CD4-positive, alpha-beta T cell treated with Interleukin-15 for 1 hour (primary cell): ENCODE results near the gene C1QTNF7.

ENCODE experiments used
- DNase-seq: peaks from one replicate; pipeline ENCODE4 v3.0.0-alpha.2; 2020

C1QTNF7 gene

DNA sequence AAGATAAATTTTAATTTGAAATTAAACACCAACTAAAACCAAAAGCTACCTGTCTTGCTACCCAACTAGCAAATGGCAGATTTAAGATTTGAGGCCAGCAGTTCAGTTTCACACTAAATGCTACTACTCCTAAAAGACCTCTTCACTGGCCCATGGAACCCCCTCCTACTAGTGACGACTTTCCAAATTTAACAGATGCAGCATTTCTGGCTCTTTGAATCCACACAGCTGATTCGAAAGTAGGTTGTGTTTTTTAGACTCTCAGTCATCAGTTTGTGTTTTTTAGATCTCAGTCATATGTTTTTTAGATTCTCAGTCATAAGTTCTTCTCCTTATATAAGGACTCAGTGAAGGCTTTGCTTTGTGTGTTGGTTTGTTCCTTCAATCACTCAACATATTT is 30.8 kb downstream of the C1QTNF7 start:
- DNase-seq = no peak

DNA sequence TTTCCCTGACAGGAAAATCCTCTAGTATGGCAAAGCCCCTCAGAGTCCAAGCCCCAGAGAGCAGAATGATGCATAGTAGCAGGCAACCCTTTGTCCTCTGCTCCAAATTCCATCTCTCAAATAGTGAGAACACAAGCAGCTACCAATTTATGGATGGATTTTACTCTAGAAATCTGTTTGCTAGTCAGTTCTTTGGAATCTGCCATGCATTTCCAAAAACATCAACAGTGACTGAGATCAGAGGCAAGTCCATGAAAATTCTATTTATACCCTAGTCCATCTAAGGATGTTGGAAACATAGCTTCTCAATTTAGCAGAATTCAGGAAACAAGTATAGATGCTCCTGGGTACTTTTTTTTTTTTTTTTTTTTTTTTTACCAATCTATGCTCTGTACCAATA is 31.9 kb downstream of the C1QTNF7 start:
- no peak for DNase-seq

DNA sequence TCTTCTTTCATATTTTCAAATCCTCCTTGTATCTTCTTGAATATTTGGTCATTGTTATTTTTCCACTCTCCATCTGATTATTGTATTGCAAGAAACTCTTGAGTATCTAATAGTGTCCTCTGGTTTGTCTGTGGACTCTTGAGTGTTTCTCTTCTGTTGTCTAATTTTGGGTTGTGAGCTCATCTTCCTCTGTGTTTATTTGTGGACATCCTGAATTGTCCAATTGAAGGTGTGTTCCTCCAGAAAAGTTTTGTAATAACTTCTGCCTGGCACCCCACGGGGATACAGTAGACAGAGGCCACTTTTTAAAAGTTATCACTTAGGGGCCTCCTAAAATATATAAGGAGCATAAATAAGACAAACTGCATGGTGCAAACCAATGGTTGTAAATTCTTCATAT is 38.8 kb downstream of the C1QTNF7 start:
- DNase-seq = no peak

DNA sequence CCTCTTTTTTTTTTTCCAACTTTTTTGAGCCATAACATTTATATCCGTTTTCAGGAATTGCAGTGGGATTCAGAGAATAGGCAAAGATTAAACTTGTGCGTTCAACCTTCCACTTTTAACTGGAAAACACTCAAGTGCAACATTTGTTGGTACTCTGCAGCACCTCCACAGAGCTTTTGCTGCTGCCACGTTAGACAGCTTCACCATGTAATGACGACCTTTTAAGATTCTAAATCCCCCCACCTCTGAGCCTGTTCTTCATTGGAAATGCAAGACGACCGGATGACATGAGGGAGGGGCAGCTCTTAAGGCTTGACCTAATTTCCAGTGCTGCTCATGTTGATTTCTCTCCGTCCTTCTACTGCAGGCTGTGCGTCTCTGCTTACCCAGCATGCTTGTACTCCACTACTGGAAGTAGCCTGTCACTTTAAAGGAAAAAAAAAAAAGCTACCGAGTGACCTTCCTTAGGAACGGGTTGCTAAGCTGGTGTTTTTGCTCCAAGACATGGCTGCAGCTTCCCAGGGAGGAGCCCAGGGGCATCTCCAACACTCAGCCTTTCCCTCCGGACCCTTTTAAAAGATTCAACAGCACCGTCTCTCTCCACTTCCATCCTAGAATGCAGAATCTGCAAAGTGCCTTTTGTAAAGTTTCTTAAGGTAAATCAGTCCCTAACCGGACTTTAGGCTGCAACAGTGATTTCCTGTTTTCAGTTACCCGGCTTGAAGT is 41.7 kb downstream of the C1QTNF7 start, which contains the start of gene CC2D2A:
TSS of gene CC2D2A (plus strand) at position 481 of the 726 bp plus-strand sequence. CDS start 6,051 bp downstream, outside the sequence.
- DNase-seq = no peak

DNA sequence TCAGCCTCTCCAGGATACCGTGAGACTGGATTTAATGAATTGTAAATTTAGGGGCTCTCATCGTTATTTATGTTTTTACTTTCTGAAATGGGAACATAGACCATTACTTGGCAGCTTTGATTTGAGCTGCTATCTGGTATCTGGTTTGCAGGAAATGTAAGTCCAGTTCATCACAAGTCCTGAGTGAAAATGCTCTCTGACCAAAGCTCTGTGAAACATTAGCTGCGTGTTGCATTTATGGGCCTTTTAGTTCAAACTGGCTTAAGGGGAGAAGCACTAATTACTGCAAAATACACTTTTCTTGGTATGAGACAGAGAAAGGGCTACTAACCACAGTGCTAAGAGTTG is 42.3 kb downstream of the C1QTNF7 start:
- DNase-seq = no peak

DNA sequence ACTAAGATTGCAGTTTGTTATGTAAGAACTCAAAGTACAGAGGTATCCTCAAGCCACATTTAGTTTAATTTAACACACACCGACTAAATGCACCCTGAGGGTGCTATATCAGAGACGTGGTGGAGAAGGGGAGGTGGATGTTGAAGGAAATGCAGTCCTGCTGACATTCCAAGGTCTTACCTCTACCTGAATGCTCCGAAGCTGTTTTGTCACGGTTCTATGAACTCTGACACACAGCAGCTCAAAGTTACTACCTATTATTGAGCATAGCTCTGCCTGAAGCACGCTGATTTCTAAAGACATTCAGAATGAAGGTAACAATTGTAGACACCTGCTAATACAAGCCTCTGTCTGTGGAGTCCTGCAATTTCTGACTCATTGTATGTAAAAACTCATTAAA is 48.6 kb downstream of the C1QTNF7 start:
- DNase-seq = no peak

DNA sequence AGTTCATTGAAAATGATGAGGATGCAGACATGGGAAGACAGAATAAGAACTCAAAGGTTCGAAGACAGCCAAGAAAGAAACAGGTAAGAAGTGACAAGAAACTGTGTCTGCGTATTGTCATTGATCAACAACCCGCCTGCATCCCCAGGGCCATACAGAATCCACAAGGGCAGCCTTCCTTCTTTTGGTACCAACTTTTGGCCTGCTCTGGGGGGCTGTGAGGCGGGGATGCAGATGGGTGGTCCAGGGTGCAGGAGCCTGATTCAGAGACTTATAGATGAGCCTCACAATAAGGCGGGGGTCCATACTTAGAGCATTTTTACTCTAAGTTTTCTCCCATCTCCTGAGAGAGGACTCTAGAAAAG is 50.9 kb downstream of the C1QTNF7 start:
- DNase-seq = no peak

DNA sequence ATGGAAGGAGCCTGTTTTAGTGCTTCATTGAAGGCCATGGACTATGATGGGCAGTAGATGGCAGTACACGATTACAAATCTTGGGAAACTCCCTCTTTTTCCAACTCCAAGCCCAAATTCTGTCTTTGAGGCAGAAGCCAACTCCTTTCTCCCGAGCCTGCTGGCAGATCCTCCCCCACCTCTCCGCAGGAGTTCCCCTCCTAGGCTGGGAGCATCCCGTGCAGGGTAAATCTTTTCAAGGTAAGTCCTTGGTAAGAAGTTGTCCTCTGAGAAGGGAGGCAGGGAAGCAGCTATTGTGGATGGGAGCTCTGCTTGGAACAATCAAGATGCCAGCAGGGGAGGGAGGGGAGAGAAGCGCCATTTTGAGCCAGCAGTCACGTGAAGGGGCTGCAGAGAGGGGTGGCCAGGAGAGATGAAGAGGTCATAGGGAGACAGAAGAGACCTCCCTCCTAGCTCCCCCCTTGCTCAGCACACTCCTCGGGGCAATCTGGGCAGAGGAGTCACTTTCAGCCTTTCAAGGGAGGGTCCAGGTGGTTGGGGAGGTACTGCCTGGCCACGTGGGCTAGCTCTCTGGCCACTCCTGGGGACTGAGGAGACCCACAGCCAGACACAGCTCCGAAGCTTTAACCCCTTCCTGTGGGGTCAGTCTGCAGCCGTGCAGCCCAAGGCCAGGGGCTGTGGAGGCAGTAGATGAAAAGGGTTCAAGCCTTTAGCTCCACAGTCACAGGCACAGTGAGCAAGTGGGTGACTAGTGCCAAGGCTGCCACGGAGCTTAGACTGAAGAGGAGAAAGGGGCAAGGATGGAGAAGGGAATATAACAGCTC is 51.5 kb downstream of the C1QTNF7 start:
- DNase-seq = no peak

DNA sequence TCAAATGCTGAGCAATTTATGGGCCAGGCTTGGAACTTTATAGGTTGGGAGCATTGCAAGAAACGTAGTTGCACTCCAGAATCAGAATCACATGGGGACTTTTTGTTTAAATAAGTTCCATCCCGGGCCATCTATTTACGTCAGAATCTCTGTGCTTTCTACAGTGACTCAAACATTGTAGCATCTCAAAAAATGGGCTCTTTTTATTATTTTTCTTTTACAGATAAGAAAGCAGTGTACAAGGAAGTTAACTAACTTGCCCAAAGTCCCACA is 52.0 kb downstream of the C1QTNF7 start:
- no peak for DNase-seq

DNA sequence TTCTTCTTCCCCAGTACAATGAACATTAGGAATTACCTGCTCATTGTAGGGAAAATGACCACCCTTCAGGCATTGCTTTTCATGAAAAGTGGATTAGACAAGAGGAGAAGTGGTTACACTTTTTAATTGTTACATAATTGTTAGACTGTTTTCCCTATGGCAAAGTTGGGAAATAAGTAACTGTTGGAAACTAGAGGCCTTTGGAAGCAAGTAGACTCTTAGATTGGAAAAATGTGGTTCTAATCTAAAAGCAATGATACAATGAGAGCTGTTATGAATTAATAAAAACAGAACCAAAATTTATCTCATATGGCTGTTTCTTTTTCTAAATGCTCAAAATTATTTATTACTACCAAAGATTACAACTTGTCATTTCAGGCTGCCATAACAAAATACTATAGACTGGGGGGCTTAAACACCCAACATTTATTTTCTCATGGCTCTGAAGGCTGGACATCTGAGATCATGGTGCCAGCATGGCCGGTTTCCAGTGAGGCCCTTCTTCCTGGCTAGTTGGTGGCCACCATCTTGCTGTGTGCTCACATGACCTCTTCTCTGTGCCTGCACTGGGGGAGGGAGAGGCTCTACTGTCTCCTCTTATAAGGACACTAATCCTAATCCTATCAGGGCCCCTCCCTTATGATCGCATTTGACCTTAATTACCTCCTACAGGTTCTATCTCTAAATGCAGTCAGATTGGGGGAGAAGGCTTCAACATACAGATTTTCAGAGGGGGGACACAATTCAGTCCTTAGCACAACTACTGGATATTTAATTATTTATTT is 54.3 kb downstream of the C1QTNF7 start:
- DNase-seq = no peak

DNA sequence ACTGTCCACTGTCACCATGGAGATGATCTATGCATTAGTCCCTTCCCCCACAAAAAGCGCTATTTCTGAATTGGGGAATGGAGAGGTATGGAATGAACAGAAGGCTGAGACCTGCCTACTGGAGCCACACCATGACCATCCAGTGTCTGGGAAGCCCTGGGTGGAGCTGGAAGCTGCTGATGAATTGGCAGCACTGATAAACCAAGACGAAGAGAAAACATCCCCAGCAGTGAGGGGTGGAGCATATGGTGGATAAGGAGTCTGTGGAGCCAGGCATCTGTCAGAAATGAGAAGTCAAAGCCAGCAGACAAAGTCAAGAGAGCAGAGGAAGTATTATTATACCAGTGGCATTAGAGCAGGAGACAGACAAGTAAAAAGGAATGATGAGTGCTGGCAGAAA is 55.0 kb downstream of the C1QTNF7 start:
- DNase-seq = no peak

DNA sequence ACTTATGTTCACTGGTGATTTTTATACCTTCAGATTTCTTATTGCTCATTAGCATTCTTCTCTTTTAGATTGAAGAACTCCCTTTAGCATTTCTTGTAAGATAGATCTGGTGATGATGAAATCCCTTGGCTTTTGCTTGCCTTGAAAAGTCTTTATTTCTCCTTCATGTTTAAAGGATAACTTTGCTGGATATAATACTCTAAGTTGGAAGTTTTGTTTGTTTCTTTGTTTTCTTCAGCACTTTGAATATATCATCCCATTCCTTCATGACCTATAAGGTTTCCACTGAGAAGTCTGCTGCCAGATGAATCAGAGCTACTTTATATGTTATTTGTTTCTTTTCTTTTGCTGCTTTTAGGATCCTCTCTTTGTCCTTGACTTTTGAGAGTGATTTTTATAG is 60.3 kb downstream of the C1QTNF7 start:
- DNase-seq = no peak

DNA sequence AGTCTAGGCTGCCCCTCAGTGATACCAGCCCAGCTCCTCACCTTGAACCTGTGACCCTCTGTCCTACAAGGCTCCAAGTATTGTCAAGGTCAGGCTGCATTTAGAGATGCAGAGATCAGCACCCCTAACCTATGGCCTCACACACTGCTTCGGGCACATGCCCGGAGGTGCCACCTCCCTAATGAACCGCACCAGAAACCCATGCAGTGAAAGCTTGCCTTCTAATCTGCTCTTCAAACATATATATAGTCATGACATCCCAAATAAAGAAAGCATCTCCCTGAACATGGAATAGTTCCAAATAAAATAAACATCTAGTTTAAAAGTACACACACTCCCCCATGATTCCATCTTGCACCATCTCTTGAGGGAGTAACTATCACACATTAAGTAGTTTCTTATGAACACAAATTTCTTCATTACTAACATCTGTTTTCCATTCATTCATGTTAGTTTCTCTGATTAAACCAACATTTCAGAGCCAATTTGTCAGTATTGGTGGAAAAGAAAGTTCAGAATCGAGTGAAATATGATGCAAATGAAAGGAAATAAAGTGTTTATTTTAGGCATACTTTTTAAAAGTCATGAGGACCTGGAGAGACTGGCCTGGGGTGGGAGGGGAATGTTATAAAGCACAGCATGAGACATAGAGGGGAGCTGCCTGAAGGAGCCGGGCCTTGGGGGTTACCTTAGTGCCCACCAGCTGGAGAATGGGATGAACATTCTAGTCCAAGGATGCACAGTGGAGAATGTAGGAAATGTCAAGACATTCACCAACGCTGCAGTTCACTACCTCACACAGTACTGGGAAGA is 61.0 kb downstream of the C1QTNF7 start:
- DNase-seq = no peak

DNA sequence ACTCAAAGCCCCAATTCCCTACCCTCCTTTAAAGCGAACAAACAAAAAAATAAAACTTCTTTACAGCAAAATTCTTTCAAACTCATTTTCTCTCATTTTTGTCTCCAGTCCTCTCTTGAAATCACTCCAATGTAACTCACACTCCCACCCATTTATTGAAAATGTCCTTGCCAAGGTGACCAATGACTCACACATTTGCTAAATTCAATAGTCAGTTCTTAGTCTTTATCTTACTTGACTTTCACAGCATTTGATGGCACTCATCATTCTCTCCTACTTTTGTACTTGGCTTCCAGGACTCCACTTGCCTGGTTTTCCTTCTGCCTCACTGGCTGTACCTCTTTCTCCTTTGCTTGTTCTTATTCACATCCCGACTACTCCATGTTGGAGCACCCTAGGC is 61.7 kb downstream of the C1QTNF7 start:
- DNase-seq = no peak

DNA sequence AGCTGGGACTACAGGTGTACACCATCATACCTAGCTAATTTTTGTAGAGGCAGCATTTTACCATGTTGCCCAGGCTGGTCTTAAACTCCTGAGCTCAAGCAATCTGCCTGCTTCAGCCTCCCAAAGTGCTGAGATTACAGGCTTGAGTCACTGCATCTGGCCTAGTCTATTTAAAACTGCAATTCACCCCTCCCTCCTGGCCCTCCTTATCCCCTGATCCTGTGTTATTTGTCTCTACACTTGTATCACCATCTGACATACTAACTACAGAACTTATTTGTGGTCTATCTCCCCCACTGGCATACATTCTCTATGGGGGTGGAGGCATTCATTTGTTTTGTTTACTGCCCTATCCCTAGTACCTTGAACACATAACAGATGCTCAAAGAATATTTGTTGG is 65.6 kb downstream of the C1QTNF7 start:
- DNase-seq = no peak

DNA sequence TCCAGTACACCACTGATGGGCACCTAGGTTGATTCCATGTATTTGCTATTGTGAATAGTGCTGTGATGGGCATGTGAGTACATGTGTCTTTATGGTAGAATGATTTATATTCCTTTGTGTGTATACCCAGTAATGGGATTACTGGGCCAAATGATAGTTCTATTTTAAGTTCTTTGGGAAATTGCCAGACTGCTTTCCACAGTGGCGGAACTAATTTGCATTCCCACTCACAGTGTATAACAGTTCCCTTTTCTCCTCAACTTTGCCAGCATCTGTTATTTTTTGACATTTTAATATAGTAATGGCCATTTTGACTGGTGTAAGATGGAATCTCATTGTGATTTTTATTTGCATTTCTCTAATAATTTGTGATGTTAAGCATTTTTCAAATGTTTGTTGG is 67.8 kb downstream of the C1QTNF7 start:
- no peak for DNase-seq
